ENCODE results near the gene DCC. TPM values are rescaled to one million over a fixed set of nuclear protein-coding genes. Genes with fewer than 3 reads are reported as not detected.

The DCC gene
- polyA plus RNA-seq, 2 of the 4 experiments (the other 2 are of a cell fraction) = 0.12 TPM; not detected in 1

GRCh38 chr18:52334307-52334706 lies 5.7 kb upstream of the DCC start:
- 17% methylated on average over 2 of the region's 2 CpGs for WGBS (ENCODE audit: missing lambda C conversion rate)
- ATAC-seq (no peak), DNase-seq (ENCODE audit: low read depth in 1 of 2, low spot score in 1 of 2) (no peak), FAIRE-seq (no peak)
- Histone ChIP-seq H3K4me3 (no peak overlapping the region), H3K9me3 (no peaks in the 10 kb centered on the region), H3K27ac (no peak overlapping the region), H3K4me1 (no peaks in the 10 kb centered on the region), H3K4me2 (no peak overlapping the region)
- ChIA-PET CTCF (interaction anchor here (0.7 kb wide), 1 partner anchor 27 kb away, joined by 3 read pairs; no protein-coding TSS in a partner anchor), POLR2A (no interaction called here)
- TF ChIP-seq TP53 (CRISPR knock-in tag; IDR thresholded peaks at IDR 0.05) = no peak

GRCh38 chr18:52334896-52335295 lies 5.1 kb upstream of the DCC start:
- no peak overlapping the region for H3K27ac ChIP-seq
- FAIRE-seq = no peak
- H3K9me3 ChIP-seq = no peaks in the 10 kb centered on the region
- ATAC-seq = no peak
- no peak for TF ChIP-seq HEYL (CRISPR knock-in tag; IDR thresholded peaks at IDR 0.05)
- TF ChIP-seq HDAC2 (IDR thresholded peaks at IDR 0.05) = no peak
- TF ChIP-seq ATOH8 (CRISPR knock-in tag; IDR thresholded peaks at IDR 0.05; ENCODE audit: low read depth) = no peak
- no peak for TF ChIP-seq CBX2 (IDR thresholded peaks at IDR 0.05; ENCODE audit: borderline replicate concordance, low read depth)
- TF ChIP-seq EHF (CRISPR knock-in tag; IDR thresholded peaks at IDR 0.05) = no peak
- no peak for TF ChIP-seq FOXS1 (CRISPR knock-in tag; IDR thresholded peaks at IDR 0.05)
- no peak for TF ChIP-seq RFX5 (IDR thresholded peaks at IDR 0.05)
- TF ChIP-seq ZSCAN20 (CRISPR knock-in tag; IDR thresholded peaks at IDR 0.05) = no peak
- TF ChIP-seq TFCP2L1 (CRISPR knock-in tag; IDR thresholded peaks at IDR 0.05) = no peak
- no peak overlapping the region for H3K4me2 ChIP-seq
- H3K4me1 ChIP-seq = no peaks in the 10 kb centered on the region
- ChIA-PET POLR2A (no interaction called here), CTCF (no interaction called here)
- H3K4me3 ChIP-seq = no peak overlapping the region
- DNase-seq (ENCODE audit: low read depth in 1 of 2, low spot score in 1 of 2) = no peak
- WGBS (ENCODE audit: missing lambda C conversion rate) = 15% methylated on average over 1 of the region's 1 CpG

GRCh38 chr18:52337276-52337675 lies 2.7 kb upstream of the DCC start:
- Histone ChIP-seq H3K4me3 (no peak overlapping the region), H3K9me3 (no peaks in the 10 kb centered on the region), H3K4me1 (0 out of 3 replicates have a peak, but pooled peaks cover 9% of the 10 kb centered on the region), H3K27ac (no peak overlapping the region), H3K4me2 (no peak overlapping the region)
- DNase-seq (ENCODE audit: low read depth in 1 of 2, low spot score in 1 of 2) (peak in 1 of 2 experiments; percentile 1), FAIRE-seq (no peak), ATAC-seq (no peak)
- ChIA-PET POLR2A (no interaction called here), CTCF (interaction anchor here (1.2 kb wide), 1 partner anchor 334 kb away, joined by 3 read pairs; no protein-coding TSS in a partner anchor)
- 38% methylated on average over 1 of the region's 1 CpG for WGBS (ENCODE audit: missing lambda C conversion rate)
- TF ChIP-seq CEBPB (IDR thresholded peaks at IDR 0.05) = no peak
- no peak for TF ChIP-seq RAD21 (conservative IDR thresholded peaks at IDR 0.05 in 1 of 2, IDR thresholded peaks at IDR 0.05 in 1 of 2)
- TF ChIP-seq MAFK (IDR thresholded peaks at IDR 0.05; ENCODE audit: partially characterized antibody) = peak; percentile 49

GRCh38 chr18:52340406-52341102 lies 557 bp downstream of the DCC start:
- WGBS (ENCODE audit: missing lambda C conversion rate) = 26% methylated on average over 29 of the region's 32 CpGs
- peak overlapping the region; percentile 40 for H3K4me3 ChIP-seq

More at GRCh38 chr18:52340406-52341102, 557 bp downstream of the DCC start:
- ChIA-PET CTCF (interaction anchor here (0.6 to 4.0 kb wide), 11 partner anchors 22 to 338 kb away, joined by 3 to 24 read pairs (median 4); no protein-coding TSS in a partner anchor), POLR2A (no interaction called here)
- Histone ChIP-seq H3K4me2 (peak overlapping the region; percentile 76), H3K4me1 (0 out of 3 replicates have a peak, but pooled peaks cover 9% of the 10 kb centered on the region), H3K9me3 (no peaks in the 10 kb centered on the region), H3K27ac (no peak overlapping the region)
- FAIRE-seq (no peak), ATAC-seq (peak; percentile 15; a peak in 3 of 6 replicates), DNase-seq (ENCODE audit: low read depth in 1 of 2, low spot score in 1 of 2) (no peak)
- TF ChIP-seq BHLHE40 (IDR thresholded peaks at IDR 0.05; ENCODE audit: low read depth, low read length) (no peak), FOSB (CRISPR knock-in tag; IDR thresholded peaks at IDR 0.05) (no peak), SMC3 (IDR thresholded peaks at IDR 0.05) (no peak), JUNB (IDR thresholded peaks at IDR 0.05) (no peak), CTCF (IDR thresholded peaks at IDR 0.05) (no peak), RAD21 (conservative IDR thresholded peaks at IDR 0.05 in 1 of 2, IDR thresholded peaks at IDR 0.05 in 1 of 2) (no peak)

Data from A549 (cell line).